Measurements from ENCODE around the gene FHIT. TPM values are rescaled to one million over a fixed set of nuclear protein-coding genes. Genes with fewer than 3 reads are reported as not detected.
A peak's percentile ranks its signal among the peaks of the same experiment; 100 is the strongest.

FHIT gene
- total RNA-seq, 2 donors from 2014 or later, result 2.9 to 12.2 TPM

GRCh38 chr3:60189304-60189703 lies 1061.9 kb downstream of the FHIT start:
- Mint-ChIP-seq H3K27ac (no peak overlapping the region), H3K4me1 (no peaks in the 10 kb centered on the region), H3K4me3 (no peak overlapping the region), H3K9me3 (peaks cover 3% of the 10 kb centered on the region), H3K36me3 (ENCODE audit: low read depth) (no peaks in the 10 kb centered on the region), H3K27me3 (peaks cover 3% of the 10 kb centered on the region)
- ATAC-seq (replicated peaks), result no peak

- H3K27ac Mint-ChIP-seq, result no peak overlapping the region
- no peaks in the 10 kb centered on the region for H3K4me1 Mint-ChIP-seq
- no peak overlapping the region for H3K4me3 Mint-ChIP-seq
- no peaks in the 10 kb centered on the region for H3K36me3 Mint-ChIP-seq (ENCODE audit: low read depth)
- H3K9me3 Mint-ChIP-seq, result peaks cover 3% of the 10 kb centered on the region
- no peak for ATAC-seq (replicated peaks)
- peaks cover 3% of the 10 kb centered on the region for H3K27me3 Mint-ChIP-seq
These were observed 1062.4 kb downstream of the FHIT start for GRCh38 chr3:60188803-60189202.

GRCh38 chr3:60187343-60187742 lies 1063.9 kb downstream of the FHIT start:
- no peaks in the 10 kb centered on the region for H3K36me3 Mint-ChIP-seq (ENCODE audit: low read depth)
- no peak overlapping the region for H3K4me3 Mint-ChIP-seq
- H3K27me3 Mint-ChIP-seq, result peaks cover 3% of the 10 kb centered on the region
- H3K4me1 Mint-ChIP-seq, result no peaks in the 10 kb centered on the region
- H3K9me3 Mint-ChIP-seq, result peaks cover 3% of the 10 kb centered on the region
- no peak for ATAC-seq (replicated peaks)
- no peak overlapping the region for H3K27ac Mint-ChIP-seq

GRCh38 chr3:60186359-60186758 lies 1064.9 kb downstream of the FHIT start:
- no peaks in the 10 kb centered on the region for H3K36me3 Mint-ChIP-seq (ENCODE audit: low read depth)
- no peaks in the 10 kb centered on the region for H3K4me1 Mint-ChIP-seq
- H3K4me3 Mint-ChIP-seq, result no peak overlapping the region
- peaks cover 3% of the 10 kb centered on the region for H3K27me3 Mint-ChIP-seq
- no peak overlapping the region for H3K27ac Mint-ChIP-seq
- peaks cover 3% of the 10 kb centered on the region for H3K9me3 Mint-ChIP-seq
- ATAC-seq (replicated peaks), result peak; percentile 35

- ATAC-seq (replicated peaks), result no peak
- Mint-ChIP-seq H3K27me3 (peaks cover 1% of the 10 kb centered on the region), H3K9me3 (peaks cover 3% of the 10 kb centered on the region), H3K36me3 (ENCODE audit: low read depth) (no peaks in the 10 kb centered on the region), H3K27ac (no peak overlapping the region), H3K4me1 (no peaks in the 10 kb centered on the region), H3K4me3 (no peak overlapping the region)
These were observed 1066.1 kb downstream of the FHIT start for GRCh38 chr3:60185161-60185560.

GRCh38 chr3:60182697-60183096 lies 1068.6 kb downstream of the FHIT start:
- no peaks in the 10 kb centered on the region for H3K36me3 Mint-ChIP-seq (ENCODE audit: low read depth)
- no peak overlapping the region for H3K27ac Mint-ChIP-seq
- H3K4me1 Mint-ChIP-seq, result no peaks in the 10 kb centered on the region
- no peak overlapping the region for H3K4me3 Mint-ChIP-seq
- no peak for ATAC-seq (replicated peaks)
- peaks cover 3% of the 10 kb centered on the region for H3K9me3 Mint-ChIP-seq
- no peaks in the 10 kb centered on the region for H3K27me3 Mint-ChIP-seq

- Mint-ChIP-seq H3K27ac (no peak overlapping the region), H3K36me3 (ENCODE audit: low read depth) (no peaks in the 10 kb centered on the region), H3K4me1 (no peaks in the 10 kb centered on the region), H3K4me3 (no peak overlapping the region), H3K9me3 (no peaks in the 10 kb centered on the region), H3K27me3 (no peaks in the 10 kb centered on the region)
- no peak for ATAC-seq (replicated peaks)
These were observed 1072.2 kb downstream of the FHIT start for GRCh38 chr3:60178931-60179653.

GRCh38 chr3:60177726-60178125 lies 1073.5 kb downstream of the FHIT start:
- no peak overlapping the region for H3K27ac Mint-ChIP-seq
- no peaks in the 10 kb centered on the region for H3K4me1 Mint-ChIP-seq
- no peak overlapping the region for H3K4me3 Mint-ChIP-seq
- ATAC-seq (replicated peaks), result no peak
- H3K27me3 Mint-ChIP-seq, result no peaks in the 10 kb centered on the region
- no peaks in the 10 kb centered on the region for H3K36me3 Mint-ChIP-seq (ENCODE audit: low read depth)
- no peaks in the 10 kb centered on the region for H3K9me3 Mint-ChIP-seq

- H3K4me1 Mint-ChIP-seq, result no peaks in the 10 kb centered on the region
- H3K36me3 Mint-ChIP-seq (ENCODE audit: low read depth), result no peaks in the 10 kb centered on the region
- no peak overlapping the region for H3K4me3 Mint-ChIP-seq
- no peak for ATAC-seq (replicated peaks)
- H3K27me3 Mint-ChIP-seq, result no peaks in the 10 kb centered on the region
- no peaks in the 10 kb centered on the region for H3K9me3 Mint-ChIP-seq
- H3K27ac Mint-ChIP-seq, result no peak overlapping the region
These were observed 1074.6 kb downstream of the FHIT start for GRCh38 chr3:60176614-60177013.

GRCh38 chr3:60175680-60176079 lies 1075.6 kb downstream of the FHIT start:
- Mint-ChIP-seq H3K27ac (no peak overlapping the region), H3K27me3 (no peaks in the 10 kb centered on the region), H3K4me1 (no peaks in the 10 kb centered on the region), H3K36me3 (ENCODE audit: low read depth) (no peaks in the 10 kb centered on the region), H3K9me3 (no peaks in the 10 kb centered on the region), H3K4me3 (no peak overlapping the region)
- ATAC-seq (replicated peaks), result peak; percentile 31

- ATAC-seq (replicated peaks), result no peak
- no peak overlapping the region for H3K27ac Mint-ChIP-seq
These were observed 1081.5 kb downstream of the FHIT start for GRCh38 chr3:60169755-60170154.

GRCh38 chr3:60167186-60167585 lies 1084.1 kb downstream of the FHIT start:
- no peaks in the 10 kb centered on the region for H3K27me3 Mint-ChIP-seq
- peaks cover 5% of the 10 kb centered on the region for H3K9me3 Mint-ChIP-seq
- ATAC-seq (replicated peaks), result no peak
- H3K36me3 Mint-ChIP-seq (ENCODE audit: low read depth), result no peaks in the 10 kb centered on the region
- H3K27ac Mint-ChIP-seq, result no peak overlapping the region
- no peaks in the 10 kb centered on the region for H3K4me1 Mint-ChIP-seq
- no peak overlapping the region for H3K4me3 Mint-ChIP-seq

More at GRCh38 chr3:60169755-60170154, 1081.5 kb downstream of the FHIT start:
- Mint-ChIP-seq H3K27me3 (no peaks in the 10 kb centered on the region), H3K36me3 (ENCODE audit: low read depth) (no peaks in the 10 kb centered on the region), H3K9me3 (peaks cover 2% of the 10 kb centered on the region), H3K4me1 (no peaks in the 10 kb centered on the region), H3K4me3 (no peak overlapping the region)

- Mint-ChIP-seq H3K4me1 (no peaks in the 10 kb centered on the region), H3K36me3 (ENCODE audit: low read depth) (no peaks in the 10 kb centered on the region), H3K9me3 (peaks cover 5% of the 10 kb centered on the region), H3K4me3 (no peak overlapping the region), H3K27ac (no peak overlapping the region), H3K27me3 (no peaks in the 10 kb centered on the region)
- ATAC-seq (replicated peaks), result no peak
These were observed 1090.2 kb downstream of the FHIT start for GRCh38 chr3:60160822-60161748.

GRCh38 chr3:60160111-60160821 lies 1091.0 kb downstream of the FHIT start:
- H3K27me3 Mint-ChIP-seq, result no peaks in the 10 kb centered on the region
- no peaks in the 10 kb centered on the region for H3K36me3 Mint-ChIP-seq (ENCODE audit: low read depth)
- H3K4me1 Mint-ChIP-seq, result no peaks in the 10 kb centered on the region
- peaks cover 5% of the 10 kb centered on the region for H3K9me3 Mint-ChIP-seq
- no peak for ATAC-seq (replicated peaks)
- H3K4me3 Mint-ChIP-seq, result no peak overlapping the region
- no peak overlapping the region for H3K27ac Mint-ChIP-seq
